Activated CD8-positive, alpha-beta memory T cell treated with anti-CD3 and anti-CD28 coated beads for 36 hours (primary cell): ENCODE data around the gene CFL2. TPM values are rescaled to one million over a fixed set of nuclear protein-coding genes. Genes with fewer than 3 reads are reported as not detected.

Experiments
- CTCF ChIA-PET: fragments of 350-600 bp; sonication (Branson Sonifier 250); formaldehyde crosslinking; loops from one replicate; lab custom pipeline; 2021; ENCODE audit warnings: antibody characterized with exemption; lab: Charles Lee
- POLR2A ChIA-PET: fragments of 350-600 bp; sonication (Branson Sonifier 250); formaldehyde crosslinking; loops from one replicate; lab custom pipeline; 2021; ENCODE audit warnings: antibody characterized with exemption; lab: Charles Lee
- total RNA-seq, 2 experiments: library from RNA; stranded (reverse); gene quantifications; one replicate each; pipeline ENCODE4 v1.2.3, GENCODE V29; 2021

CFL2 gene
- total RNA-seq, 2 experiments from 2014 or later, result 5.8 to 6.6 TPM

DNA sequence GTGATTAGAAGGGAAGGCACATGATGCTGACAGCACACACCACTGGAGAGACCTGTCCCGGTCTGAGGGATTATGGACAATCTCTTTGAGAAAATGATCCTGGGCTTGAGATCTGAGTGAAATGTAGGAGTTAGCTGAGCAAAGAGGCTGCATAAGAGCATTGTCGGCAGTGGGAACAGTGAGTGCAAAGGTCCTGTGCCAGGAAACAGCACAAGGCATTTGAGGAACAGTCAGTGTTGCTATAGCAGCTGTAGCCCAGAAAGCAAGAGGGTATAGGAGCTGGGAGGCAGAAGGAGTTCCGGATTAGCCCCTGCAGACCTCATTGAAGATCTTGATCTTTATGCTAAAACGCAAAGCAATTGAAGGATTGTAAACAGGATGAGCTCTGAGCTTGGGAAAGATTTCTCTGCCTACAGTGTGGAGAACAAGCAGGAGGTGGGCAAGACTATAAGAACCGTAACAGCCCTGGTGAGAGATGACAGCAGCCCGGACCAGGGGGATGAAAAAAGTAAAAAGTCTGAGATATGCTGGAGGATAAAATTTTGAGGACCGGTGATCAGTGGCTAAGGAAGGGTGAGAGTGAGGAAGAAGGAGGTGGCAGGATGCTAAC is 28.5 kb downstream of the CFL2 start:
- POLR2A ChIA-PET, result no interaction called here
- CTCF ChIA-PET, result no interaction called here

DNA sequence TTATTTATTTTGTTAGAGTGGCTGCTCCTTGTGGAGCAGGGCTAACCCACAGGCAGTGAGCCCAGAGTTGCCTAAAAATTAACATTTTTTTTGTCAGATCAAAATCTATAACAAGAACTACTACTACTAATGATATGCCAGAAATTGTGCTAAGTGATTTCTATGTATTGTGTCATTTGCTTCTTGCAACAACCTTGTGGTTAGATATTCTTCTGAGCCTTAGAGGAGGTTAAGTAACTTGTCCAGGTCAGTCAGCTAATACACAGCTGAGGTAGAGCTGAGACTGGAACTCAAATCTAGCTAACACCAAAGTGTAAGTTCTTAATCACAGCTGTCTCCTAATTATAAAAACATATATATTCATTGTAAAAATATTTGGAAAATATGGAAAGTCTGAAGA is 29.8 kb downstream of the CFL2 start:
- POLR2A ChIA-PET, result no interaction called here
- CTCF ChIA-PET, result no interaction called here

DNA sequence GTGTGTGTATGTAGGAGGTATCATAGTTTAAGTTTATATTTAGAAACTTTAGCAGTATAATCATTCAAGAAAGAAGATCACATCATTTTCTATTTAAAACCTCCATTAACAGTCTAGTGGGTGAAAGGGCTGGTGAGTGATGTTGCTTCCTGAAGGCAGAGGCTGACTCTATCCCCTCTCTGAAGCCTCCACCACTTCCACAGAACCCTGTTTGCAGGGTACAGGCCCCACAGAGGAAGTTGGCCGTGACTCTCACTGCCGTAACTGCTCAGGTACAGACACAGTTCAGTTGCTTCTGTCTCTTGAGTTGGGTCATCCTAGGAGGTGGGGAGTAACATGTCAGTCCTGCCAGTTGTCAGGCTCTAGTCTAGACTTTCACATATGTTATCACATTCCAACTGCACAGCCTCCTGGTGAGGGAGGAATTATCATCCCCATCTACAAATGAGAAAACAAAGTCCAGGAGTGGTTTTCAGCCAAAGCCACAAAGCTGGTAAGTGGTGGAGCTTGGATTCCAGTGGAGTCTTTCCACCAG is 31.5 kb downstream of the CFL2 start:
- ChIA-PET POLR2A (no interaction called here), CTCF (no interaction called here)

DNA sequence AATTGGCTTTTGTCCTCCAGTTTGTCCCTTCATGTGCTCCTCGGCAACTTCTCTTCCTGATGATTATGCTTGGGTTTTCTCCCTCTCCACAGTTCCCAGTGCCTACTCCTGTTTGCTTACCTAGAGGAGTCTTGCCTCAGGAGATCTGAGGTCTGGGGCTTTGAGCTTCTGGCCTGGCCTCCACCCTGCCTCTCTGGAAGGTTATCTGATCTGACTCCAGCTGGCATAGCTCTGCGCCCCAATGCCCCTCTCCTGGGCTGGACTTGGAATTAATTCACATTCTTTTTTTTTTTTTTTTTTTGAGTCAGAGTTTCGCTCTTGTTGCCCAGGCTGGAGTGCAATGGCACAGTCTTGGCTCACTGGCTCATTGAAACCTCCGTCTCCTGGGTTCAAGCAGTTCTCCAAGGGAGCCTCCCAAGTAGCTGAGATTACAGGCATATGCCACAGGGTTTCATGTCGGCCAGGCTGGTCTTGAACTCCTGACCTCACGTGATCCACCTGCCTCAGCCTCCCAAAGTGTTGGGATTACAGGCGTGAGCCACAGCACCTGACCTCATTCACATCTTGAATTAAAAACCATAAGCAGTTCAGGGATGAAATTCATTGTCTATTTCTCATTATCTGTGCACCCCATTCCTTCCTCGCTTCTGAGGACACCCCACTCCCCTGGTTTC is 33.5 kb downstream of the CFL2 start:
- ChIA-PET POLR2A (interaction anchor here (0.6 kb wide), 1 partner anchor 516 kb away, joined by 3 read pairs; no protein-coding TSS in a partner anchor), CTCF (no interaction called here)

DNA sequence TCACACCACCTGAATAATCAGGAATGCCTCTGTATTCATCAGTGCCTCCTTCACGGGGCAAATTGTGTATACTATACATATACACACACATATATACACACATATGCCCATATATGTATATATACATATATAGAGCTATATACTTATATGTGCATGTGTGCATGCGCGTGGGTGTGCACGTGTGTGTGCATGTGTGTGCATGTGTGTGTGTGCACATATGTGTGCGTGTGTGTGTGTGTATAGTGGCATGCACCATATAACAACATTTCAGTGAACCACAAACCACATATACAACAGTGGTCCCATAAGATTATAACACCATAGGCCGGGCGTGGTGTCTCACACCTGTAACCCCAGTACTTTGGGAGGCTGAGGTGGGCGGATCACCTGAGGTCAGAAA is 35.7 kb downstream of the CFL2 start:
- ChIA-PET CTCF (interaction anchor here (1.1 kb wide), 1 partner anchor 44 kb away, joined by 3 read pairs; no protein-coding TSS in a partner anchor), POLR2A (no interaction called here)

DNA sequence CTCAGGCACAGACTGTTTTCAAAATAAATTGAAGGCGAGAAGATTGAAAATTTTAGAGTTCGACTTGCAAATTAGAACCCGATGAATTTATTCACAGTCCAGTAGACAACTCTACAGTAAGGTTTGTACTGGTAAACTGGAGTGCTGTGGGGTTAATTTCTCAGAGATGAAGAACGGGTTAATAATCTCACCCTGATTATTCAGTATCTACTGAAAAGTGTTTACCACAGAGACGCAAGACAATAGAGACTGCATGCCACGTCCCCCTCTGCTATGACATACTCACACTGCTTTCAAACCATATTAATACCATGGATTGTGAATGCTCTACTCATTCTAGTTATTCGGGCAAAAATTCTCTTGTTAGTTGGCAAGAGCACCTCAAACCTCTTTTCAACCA is 36.1 kb downstream of the CFL2 start:
- CTCF ChIA-PET, result no interaction called here

DNA sequence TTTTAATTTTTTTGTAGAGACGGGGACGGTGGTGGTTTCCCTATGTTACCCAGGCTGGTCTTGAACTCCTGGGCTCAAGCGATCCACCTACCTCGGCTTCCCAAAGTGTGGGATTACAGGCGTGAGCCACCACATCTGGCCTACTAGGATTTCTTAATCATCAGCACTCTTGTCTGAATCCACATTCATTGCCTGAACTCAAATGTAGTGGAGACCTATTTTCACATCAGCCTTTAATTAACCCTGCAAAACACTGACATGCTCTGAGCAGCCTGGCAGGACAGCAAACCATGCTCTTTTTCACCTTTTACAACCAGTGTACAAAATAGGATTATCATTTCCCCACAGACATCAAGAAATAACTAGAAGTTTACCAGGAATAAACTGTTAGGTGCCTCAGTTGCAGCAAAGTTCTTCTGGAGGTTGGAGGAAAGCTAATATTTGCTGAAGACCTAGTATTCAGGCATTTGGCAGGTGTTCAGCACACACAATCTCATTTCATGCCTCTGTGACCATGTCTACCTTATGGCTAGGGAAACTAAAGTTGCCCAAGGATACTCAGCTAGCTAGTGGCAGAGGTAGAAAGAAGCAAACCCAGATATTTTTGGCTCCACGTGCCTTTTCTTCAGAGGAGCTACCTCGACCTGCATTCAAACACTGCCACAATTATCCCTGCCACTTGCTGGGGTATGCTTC is 37.7 kb downstream of the CFL2 start:
- ChIA-PET CTCF (interaction anchor here (3.9 kb wide), 1 partner anchor 46 kb away, joined by 12 read pairs; no protein-coding TSS in a partner anchor), POLR2A (no interaction called here)

More for the DNA sequence above, 36.1 kb downstream of the CFL2 start:
- POLR2A ChIA-PET, result no interaction called here

DNA sequence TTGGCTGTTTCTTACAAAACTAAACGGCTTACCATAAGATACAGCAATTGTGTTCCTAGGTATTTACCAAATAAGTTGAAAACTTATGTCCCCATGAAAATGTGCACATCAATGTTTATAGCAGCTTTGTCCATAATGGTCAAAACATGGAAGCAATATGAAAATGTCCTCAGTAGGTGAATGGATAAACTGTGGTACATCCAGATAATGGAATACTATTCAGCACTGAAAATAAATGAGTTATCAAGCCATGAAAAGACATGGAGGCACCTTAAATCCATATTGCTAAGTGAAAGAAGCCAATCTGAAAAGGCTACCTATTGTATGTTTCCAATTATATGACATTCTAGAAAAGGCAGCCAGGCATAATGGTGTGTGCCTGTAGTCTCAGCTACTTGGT is 40.7 kb downstream of the CFL2 start:
- POLR2A ChIA-PET, result interaction anchor here (0.7 kb wide), 1 partner anchor 202 kb away, joined by 3 read pairs; the partner anchor contains the start of gene BAZ1A
- CTCF ChIA-PET, result interaction anchor here (1.4 to 1.5 kb wide), 2 partner anchors 44 to 49 kb away, joined by 6 to 13 read pairs; no protein-coding TSS in a partner anchor

DNA sequence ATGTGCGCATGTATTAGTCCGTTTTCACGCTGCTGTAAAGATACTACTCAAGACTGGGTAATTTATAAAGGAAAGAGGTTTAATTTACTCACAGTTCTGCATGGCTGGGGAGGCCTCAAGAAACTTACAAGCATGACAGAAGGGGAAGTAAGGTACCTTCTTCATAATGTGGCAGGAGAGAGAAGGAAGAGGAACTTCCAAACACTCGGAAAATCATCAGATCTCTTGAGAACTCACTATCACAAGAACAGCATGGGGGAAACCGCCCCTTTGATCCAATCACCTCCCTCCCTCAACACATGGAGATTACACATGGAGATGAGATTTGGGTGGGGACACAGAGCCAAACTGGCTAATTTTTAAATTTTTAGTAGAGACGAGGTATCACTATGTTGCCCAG is 42.7 kb downstream of the CFL2 start:
- CTCF ChIA-PET, result interaction anchor here (0.8 to 2.1 kb wide), 5 partner anchors 48 to 310 kb away, joined by 3 to 6 read pairs (median 3); no protein-coding TSS in a partner anchor
- POLR2A ChIA-PET, result interaction anchor here (0.6 kb wide), 1 partner anchor 723 kb away, joined by 3 read pairs; no protein-coding TSS in a partner anchor

DNA sequence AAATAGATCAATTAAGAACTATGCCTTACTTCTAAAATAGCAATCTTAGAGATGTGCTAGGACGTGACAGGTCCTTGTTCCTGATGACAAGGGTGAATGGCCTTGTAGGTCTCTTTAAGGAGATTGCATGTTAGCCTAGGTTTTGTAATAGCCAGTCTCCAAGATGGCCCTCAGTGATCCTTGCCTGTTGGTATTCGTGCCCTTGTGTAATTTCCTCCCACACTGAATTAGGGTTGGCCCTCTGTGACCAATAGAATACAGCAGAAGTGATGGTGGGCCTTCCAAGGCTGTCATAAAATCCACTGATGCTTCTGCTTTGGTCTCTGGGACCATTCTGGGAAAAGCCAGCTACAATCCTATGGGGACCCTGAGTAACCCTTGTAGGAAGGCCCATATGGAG is 46.3 kb downstream of the CFL2 start:
- CTCF ChIA-PET, result no interaction called here
- POLR2A ChIA-PET, result no interaction called here

DNA sequence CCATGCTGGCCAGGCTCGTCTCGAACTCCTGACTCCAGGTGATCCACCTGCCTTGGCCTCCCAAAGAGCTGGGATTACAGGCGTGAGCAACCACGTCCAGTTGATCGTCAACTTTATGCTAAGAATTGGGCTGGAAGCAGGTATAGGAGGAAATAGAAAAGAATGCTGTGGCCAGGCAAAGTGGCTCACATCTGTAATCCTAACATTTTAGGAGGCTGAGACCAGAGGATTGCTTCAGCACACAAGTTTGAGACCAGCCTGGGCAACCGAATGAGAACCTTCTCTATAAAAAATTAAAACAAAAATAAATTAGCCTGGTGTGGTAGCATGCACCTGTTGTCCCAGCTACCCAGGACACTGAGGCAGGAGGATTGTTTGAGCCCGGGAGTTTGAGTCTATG is 47.4 kb downstream of the CFL2 start:
- ChIA-PET CTCF (interaction anchor here (0.8 kb wide), 1 partner anchor 55 kb away, joined by 3 read pairs; no protein-coding TSS in a partner anchor), POLR2A (no interaction called here)

DNA sequence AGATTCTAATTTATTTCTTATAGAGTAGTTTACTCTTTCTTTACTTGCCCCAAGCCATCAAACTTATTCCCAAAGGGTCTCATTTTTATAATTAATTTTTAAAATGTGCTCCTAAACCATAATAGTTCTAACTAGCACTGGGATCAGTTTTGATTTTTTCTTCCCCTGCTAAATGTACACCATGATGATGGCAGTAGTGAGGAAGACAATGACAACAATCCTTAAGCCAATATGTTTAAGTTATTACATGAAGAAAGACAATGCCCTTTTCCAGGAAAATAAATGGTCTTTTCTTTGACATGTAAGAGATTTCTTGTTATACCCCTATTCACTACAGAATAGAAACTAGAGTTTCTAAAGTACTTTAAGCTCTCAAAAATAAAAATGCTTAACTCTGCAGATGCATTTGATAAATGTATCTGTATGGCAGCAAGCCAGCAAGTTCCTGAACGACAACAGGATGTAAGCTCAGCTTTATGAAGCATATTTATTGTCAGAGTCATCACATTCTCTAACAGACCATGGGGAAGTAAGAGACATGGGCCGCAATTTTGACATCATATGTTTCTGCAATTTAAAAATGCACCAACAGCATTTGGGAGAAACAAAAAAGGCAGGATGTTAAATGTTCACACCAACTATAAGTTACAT is 48.5 kb downstream of the CFL2 start:
- ChIA-PET CTCF (no interaction called here), POLR2A (no interaction called here)

DNA sequence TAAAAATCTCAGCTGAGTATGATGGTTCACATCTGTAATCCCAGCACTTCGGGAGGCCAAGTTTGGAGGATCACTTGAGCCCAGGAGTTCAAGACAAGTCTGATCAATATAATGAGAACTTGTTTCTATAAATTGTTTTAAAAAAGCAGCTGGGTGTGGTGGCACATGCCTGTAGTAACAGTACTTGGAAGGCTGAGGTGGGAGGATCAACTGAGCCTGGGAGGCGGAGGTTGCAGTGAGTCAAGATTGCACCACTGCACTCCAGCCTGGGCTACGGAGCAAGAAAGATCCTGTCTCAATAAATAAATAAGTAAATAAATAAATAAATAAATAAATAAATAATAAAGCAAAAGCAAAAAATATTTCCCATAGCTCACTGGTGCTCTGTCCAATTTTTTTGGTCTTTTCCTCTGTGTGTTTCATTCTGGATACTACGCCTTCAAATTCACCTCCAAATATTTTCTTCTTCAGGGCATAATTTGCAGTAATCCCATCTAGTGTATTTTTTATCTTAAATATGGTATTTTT is 51.8 kb downstream of the CFL2 start:
- POLR2A ChIA-PET, result no interaction called here
- CTCF ChIA-PET, result interaction anchor here (0.6 kb wide), 1 partner anchor 12 kb away, joined by 3 read pairs; no protein-coding TSS in a partner anchor

DNA sequence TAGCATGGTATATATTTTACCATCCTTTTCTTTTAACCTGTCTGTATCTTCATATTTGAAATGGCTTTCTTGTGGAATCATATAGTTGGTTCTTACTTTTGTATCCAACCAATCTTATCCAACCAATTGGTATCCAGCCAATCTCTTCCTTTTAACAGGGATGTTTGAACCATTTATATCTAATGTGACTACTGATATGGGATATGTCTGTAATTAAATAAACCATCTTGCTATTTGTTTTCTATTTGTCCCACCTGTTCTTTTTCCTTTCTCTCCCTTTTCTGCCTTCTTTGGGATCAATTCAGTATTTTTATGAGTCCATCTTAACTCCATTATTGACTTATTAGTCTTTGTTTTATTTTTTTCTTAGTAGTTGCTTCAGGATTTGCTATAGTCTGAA is 53.6 kb downstream of the CFL2 start:
- ChIA-PET CTCF (no interaction called here), POLR2A (interaction anchor here (0.6 kb wide), 1 partner anchor 26 kb away, joined by 7 read pairs; no protein-coding TSS in a partner anchor)

Other genes with a start within 250 kb of the CFL2 start
- gene EAPP, start 174.9 kb downstream of the CFL2 start, total RNA-seq, result 10 to 100 TPM; 32.7 to 35.2 TPM
- gene SNX6, start 84.4 kb downstream of the CFL2 start, total RNA-seq, result 10 to 100 TPM; 55.6 to 59.4 TPM
- gene BAZ1A, start 160.8 kb upstream of the CFL2 start, total RNA-seq, result 10 to 100 TPM; 61.6 to 61.8 TPM